NCI-H2227 treated with DMSO at 0.1 percent for 48 hours (cell line): ENCODE results near the gene EPHA1.

Experiments
- DNase-seq: peaks from one replicate; lab custom pipeline; 2025; lab: John Stamatoyannopoulos, UW

Gene EPHA1

DNA sequence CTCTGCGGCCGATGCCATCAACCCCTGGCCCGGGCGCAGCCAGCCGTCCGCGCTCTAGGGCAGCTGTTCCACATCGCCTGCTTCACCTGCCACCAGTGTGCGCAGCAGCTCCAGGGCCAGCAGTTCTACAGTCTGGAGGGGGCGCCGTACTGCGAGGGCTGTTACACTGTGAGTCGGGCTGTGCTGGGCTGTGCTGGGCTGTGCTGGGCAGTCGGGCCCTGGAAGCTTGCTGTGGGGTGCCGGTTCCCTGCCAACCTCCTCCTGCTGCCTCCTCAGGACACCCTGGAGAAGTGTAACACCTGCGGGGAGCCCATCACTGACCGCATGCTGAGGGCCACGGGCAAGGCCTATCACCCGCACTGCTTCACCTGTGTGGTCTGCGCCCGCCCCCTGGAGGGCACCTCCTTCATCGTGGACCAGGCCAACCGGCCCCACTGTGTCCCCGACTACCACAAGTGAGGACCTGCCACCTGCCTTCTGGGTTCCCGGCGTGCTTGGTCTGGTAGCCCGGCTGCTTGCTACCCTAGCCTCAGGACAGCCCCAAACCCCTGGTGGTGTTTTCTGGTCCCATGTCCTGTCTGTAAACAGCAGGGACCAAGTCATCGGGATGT is 20.1 kb downstream of the EPHA1 start:
- no peak for DNase-seq

DNA sequence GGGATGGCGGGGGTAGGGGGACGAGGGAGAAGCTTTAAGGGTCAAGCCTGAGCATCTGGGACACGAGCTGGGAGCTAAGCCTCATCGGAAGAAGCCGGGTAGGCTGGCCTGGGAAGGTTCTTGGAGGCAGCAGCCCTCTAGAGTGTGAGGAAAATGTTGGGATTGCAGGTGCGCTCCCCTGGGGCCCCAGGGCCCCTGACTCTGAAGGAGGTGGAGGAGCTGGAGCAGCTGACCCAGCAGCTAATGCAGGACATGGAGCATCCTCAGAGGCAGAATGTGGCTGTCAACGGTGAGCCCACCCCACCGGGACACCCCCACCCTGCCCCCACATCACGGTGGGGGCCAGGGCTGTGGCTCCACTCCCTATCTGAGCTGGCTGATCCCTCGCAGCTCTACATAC is 20.6 kb downstream of the EPHA1 start:
- no peak for DNase-seq

DNA sequence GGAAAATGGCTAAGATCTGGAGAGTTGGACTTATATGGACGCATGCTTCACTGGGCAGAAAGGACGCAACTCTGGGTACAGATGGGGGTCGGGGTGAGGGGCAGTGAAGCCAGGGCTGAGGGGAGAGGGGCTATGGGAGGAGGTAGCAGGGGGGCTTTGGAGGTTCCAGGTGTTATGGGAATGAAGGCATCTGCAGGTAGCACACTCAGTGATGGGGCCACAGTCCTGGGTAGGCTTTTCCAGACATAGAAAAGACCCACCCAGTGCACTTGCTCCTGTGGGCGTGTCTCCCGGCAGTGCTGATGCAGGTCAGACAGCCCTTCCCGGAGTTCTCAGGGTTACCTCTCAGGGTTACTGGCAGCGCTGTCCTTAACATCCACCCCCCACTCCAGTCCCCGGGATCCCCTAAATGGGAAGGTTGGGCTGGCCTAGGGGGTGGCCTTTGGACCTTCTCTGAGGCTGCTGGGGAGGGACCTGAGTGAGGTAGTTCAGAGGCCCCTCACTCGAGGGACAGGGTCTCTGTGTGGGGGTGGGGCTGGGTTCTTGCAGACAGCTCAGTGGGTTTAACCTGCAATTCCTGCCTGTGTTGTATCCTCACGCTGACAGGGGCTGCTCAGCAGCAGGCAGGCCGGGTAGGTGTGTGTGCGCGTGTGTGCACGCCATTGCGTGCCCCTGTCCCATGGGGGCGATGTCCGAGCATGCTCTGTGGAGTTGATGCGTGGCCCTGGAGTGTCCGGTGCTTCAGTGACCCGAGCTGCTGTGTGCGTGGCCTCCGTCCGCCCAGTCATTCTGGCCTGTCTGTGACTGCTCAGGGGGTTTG is 21.3 kb downstream of the EPHA1 start:
- DNase-seq: no peak

DNA sequence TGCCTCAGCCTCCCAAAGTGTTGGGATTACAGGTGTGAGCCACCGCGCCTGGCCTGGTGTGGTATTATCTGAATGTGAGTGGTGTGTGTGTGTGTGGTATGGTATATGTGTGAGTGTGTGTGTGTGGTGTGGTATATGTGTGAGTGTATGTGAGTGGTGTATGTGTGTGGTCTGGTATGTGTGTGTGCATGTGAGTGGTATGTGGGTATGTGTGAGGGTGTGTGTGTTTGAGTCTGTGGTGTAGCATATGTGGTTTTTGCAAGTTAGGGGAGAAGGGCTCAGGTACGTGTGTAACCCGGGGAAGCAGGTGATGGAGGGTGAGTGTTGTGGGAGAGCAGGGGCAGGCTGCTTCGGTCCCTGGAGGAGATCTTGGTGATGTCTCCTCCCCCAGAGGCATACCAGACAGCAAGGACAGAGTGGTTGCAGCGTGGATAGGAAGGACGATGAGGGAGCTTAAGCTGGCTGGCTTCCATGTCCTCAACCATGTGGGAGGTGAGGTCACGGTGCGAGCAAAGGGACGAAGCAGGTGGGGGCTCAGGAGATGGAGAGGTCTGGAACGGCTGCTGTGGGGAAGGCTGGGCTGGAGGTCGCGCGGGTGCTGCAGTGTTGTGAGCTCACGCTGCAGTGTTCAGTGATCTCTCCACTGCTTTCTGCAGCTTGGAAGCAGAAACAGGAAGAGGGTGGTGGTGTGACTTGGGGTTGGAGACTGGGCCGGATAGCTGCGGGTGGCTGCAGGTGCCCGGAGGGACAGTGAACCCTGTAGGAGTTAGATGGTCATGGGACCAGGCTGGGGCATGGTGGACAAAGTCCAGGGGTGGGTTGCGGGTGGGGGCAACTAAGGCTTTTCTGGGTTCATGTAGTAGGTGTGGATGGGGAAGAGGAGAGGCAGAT is 22.5 kb downstream of the EPHA1 start:
- DNase-seq: no peak

DNA sequence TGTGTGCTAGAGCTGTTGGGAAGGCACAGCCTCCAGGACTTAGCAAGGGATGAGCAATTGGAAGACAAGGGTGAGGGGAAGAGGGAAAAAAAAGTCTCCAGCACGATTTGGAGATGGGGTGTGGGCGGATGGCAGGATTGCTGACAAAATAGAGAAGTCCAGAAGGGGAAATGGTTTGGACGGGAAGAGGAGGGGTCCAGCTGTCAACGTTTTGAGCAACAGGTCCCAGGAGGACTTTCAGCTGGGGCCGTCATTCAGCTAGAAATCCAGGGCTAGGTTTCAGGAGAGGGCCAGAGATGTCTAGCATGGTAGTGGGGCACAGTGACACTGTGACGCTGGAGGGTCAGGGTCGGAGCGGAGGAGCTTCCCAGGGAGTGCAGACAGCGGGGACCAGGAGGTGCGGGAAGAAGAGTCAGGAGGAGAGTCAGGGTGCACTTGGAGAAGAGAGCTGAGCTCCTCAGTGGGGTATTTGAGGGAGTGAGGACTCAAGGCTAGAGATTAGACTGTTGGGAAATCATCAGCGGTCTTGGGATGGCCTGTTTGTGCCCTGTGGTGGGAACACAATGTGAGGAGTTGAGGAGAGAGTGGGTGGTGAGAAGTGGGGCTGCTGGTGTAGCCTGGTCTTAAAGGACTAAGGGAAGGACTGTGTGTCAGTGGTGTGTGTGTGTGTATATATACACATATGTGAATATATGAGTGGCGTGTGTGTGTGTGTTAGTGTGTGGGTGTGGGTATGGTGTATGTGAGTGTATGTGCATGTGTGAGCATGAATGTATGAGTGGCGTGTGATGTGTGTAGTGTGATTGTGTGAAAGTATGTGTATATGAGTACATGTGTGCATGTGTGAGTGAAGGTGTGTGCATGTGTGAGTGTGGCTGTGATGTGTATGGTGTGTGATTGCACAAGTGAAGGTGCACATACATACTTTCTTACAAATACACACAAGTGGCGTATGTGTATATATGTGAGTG is 23.7 kb downstream of the EPHA1 start:
- DNase-seq: no peak

DNA sequence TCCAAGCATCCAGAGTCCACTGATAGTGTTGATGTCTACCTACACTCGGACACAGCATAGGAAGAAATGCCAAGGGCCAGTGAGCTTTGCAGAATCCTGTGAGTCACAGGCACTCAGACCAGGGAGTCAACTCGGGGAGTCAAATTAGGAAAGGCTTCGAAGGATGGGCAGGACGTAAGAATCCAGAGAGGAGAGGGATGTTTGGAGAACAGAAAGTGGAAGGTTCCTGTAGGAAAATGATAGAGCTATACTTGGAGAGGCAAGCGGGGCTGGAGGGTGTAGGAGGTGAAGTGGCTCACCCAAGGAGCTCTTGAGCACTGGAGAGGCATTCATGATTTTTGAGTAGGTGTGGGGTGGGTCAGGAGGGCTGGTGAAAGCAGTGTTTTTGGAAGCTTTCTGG is 24.5 kb downstream of the EPHA1 start:
- no peak for DNase-seq

DNA sequence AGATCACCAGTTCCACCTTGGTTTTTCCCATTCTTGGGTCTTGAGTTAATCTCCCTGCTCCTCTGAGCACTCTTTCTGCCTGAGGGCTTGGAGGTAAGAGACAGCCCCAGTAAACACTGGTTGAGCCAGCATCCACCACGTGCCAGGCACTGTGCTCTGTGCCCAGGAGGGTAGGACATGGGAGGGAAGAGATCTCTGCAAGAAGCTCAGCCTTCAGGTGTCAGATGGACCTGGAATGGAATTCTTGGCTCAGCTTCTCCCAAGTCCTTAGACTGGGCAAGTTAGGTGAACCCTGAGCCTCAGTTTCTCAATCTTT is 25.1 kb downstream of the EPHA1 start:
- DNase-seq: no peak

DNA sequence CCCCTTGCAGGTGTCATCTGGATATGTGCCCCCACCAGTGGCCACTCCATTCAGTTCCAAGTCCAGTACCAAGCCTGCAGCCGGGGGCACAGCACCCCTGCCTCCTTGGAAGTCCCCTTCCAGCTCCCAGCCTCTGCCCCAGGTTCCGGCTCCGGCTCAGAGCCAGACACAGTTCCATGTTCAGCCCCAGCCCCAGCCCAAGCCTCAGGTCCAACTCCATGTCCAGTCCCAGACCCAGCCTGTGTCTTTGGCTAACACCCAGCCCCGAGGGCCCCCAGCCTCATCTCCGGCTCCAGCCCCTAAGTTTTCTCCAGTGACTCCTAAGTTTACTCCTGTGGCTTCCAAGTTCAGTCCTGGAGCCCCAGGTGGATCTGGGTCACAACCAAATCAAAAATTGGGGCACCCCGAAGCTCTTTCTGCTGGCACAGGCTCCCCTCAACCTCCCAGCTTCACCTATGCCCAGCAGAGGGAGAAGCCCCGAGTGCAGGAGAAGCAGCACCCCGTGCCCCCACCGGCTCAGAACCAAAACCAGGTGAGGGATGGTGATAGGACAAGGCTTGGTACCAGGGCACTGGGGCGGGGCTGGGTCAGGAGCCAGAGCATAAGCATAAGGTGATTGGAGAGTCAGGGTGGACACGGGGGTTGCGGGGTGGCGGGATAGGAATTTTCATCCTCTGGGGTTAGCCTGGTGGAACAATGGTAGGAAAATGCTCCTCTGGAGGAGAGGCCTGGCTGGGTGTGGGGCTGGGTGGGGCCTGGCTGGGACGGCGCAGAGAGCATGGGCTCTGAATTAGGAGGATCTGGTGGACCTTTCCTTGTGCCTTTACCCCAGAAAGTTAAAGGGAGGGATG is 25.6 kb downstream of the EPHA1 start:
- no peak for DNase-seq

DNA sequence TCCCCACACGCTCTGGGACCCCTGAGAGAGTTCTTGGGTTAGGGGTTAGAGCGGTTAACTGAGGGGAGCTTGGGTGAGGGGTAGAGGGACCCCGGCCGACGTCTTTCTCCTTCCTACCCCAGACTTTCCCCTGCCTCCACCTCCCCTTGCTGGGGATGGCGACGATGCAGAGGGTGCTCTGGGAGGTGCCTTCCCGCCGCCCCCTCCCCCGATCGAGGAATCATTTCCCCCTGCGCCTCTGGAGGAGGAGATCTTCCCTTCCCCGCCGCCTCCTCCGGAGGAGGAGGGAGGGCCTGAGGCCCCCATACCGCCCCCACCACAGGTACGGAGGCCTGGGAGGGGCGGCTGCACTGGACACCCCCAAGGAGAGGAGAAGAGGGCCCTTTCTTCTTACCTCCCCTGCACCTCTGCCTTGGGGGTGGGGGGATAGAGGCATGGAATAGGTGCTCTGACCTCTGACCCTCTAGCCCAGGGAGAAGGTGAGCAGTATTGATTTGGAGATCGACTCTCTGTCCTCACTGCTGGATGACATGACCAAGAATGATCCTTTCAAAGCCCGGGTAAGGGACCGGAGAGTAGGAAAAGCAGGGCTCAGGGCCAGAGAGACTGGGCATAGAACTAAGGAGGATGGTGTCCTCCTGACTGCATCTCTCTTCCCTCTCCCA is 26.4 kb downstream of the EPHA1 start:
- DNase-seq: no peak

DNA sequence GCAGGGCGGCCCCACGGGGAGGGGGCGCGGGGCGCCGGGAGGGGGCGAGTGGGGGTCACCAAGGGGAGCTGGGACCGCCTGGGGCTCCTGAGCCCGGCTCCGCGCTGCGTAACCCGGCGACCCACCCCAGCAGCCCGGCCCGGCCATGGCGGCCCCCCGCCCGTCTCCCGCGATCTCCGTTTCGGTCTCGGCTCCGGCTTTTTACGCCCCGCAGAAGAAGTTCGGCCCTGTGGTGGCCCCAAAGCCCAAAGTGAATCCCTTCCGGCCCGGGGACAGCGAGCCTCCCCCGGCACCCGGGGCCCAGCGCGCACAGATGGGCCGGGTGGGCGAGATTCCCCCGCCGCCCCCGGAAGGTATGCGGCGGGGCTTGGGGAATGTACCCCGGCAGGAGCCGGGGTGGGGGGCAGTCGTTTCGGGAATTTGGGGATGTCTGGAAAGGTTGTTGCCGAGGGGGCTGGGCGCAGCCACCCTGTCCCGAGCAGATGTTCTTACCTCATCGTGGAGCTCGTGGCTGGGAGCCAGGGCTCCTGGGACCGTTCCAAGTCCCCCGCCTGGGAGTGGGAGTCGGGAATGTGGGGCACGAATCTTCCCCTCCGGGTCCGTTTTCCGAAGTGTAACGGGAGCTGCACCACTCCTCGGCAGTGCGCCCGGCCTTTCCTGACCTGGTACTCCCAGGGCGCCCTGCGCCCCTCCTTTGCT is 27.1 kb downstream of the EPHA1 start:
- DNase-seq: no peak

DNA sequence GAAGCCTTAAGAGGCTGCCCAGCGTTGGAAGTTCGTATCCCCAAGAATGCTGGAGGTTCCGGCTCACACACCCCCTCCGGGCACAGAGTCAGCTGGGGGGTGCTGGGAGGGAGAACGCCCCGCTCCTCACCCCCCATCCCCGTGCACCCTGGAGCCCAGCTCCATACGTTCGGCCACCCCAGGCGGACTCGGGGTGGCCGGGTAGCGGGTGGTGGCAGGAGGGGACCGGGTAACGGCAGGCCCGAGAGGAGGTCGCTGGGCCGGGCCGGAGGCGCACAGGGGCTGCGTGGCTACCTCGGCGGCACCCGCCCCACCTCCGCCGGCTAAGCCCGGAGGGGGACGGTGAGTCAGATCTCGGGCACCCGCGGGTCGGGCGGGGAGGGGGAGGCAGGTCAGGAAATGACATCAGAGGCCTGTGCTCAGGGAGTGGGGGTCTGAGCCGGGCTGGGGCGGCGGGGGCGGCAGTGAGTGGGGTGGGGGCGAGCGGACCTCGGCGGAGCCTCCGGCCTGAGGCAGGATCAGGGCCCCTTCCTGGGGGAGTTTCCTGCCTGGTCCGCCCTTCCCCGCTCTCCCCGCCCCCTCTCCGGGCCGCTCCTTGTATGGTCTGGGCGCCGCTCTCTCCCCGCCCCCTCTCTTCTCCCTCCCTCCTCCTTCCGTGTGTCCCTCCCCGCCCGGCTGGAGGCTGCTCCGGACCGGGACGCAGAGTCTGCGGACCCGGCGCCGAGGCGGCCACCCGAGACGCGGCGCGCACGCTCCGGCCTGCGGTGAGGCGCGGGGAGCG is 27.8 kb downstream of the EPHA1 start, which contains the start of gene ZYX:
ZYX (plus strand) TSS at position 700 of the 781 bp plus-strand sequence. CDS start 227 bp downstream, outside the sequence.
- DNase-seq: peak; percentile 84

DNA sequence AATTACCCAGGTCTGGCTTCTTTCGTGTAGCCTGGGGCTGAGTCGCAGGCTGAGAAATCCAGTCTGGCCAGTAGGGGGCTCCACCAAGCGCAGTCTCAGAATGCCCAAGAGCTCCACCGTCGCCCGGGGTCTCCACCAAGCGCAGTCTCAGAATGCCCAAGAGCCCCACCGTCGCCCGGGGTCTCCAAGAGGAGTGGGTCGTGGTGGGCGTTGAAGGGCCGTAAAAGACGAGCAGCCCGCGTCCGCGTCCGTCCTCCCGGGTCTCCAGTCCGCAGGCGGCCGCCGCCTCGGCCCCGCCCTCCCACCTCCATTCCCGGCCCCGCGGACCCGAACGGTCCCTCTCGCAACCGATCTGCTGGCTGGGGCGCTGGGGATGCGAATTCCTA is 28.4 kb downstream of the EPHA1 start:
- peak; percentile 87 for DNase-seq

DNA sequence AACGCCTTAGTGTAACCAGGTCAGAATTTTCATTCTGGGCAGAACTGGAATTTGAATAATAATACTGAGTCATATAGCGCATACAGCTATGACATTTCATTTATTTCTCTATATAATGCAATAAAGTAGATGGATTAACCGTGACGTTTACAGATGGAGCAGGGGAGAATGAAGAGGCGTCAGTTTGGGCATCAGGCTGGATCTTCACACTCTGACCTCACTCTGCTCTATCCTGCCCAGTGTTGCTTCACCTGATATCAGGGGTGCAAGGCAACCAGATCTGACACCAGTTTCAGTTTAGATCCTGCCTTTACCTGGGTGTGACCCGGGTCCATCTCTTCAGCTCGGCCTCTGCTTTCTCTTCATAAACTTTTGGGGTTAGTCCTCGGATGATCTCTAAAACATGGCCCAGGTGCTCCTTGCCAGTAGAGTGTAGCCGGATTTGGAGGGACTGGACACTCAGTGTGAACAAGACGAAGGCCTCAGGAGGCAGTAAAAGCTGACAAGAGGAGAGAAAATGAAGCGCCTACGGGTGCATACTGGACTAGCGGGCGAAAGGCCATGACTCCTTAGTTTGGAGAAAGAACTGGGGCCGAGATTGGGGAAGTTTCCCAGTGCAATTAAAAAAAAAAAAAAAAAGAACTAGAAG is 28.9 kb downstream of the EPHA1 start:
- no peak for DNase-seq

DNA sequence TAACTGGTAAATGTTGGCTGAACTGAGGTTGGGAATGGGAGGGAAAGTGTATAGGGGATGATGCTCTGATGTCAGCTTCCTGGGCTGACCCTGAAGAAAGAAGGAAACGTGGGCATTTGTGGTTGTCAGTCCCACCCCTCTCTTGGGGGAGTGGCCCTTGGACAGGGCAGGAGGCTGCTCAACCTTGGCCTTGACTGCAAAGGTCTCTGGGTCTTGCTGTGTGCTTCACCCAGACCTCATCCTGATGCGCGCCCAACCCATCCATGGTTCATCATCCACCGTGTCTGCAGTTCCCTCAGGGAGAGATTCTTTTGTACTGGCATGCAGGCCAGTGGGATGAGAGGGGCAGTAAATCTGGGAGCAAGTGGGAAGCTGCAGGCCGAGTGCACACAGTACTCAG is 32.3 kb downstream of the EPHA1 start:
- DNase-seq: no peak

DNA sequence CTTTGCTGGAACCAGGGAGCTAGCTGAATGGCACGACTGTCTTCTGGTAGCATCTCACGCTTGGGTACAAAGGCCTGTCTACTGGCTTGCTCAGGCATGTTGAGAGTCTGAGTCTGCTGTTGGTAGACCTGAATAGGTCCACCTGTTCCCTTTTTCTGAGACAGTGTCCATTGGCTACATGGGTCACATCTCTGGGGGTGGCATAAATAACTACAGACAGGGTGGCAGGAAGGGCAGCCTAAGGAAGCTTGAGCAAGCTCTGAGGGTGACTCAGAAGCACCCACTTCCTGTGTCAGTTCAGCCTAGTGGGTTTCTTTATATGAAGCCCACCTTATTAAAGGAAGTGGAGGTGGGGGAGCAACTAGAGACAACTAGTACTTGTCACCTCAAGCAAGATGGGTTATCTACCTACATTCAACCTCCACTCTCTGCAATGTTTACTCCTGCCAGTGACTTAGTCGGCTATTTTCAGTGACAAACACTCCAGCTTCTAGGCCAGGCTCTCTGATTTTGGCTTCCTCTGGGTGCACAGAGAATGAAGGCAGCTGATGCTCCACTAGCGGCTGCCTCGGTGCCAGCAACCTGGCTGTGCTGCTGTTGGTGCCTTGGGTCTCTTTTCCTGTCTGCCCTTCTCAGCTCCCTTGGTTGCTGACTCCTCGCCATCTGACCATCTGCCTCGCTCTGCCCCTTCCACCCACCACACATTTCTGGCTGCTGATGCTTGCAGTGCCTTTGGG is 33.2 kb downstream of the EPHA1 start:
- no peak for DNase-seq

DNA sequence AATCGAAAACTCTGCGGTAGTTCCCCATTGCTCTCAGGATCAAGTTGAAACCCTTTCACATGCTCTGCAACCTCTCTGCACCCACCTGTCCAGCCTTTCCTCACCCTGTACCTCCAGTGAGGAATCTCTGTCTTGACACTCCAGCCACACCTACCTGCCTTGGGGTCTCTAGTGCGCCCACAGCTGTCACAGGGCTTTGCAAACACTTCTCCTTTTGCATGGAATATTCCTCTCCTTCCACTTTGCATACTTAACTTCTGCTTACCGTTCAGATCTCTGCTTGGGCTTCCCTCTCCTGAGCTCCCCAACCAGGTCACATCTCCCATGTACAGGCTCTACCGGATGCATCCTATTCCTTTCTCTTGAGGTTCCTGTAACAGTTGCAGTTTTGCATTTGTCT is 34.1 kb downstream of the EPHA1 start:
- DNase-seq: no peak

DNA sequence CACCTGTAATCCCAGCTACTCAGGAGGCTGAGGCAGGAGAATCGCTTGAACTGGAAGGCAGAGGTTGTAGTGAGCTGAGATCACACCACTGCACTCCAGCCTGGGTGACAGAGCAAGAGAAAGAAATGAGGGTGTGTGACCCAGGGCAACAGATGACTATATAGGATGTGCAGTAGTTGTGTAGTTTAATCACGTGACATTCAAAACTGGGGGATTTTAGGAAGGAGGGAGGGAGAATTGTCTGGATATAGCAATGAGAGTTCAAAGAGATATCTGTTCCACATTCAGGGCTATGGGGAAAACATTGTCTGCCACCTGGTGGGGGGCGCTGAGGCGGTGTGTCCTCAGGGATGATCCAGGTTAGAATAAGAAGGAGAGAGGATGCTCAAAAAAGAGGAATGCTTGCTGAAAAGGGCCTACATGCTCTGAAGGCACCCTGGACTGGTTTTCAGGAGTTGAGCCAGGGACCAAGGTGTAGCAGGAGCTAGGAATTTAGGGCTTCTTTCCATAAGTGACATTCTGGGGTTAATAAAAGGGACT is 35.3 kb downstream of the EPHA1 start:
- no peak for DNase-seq
